Neural cell (in vitro differentiated cells): ENCODE data around the gene CTBP2. TPM values are rescaled to one million over a fixed set of nuclear protein-coding genes. Genes with fewer than 3 reads are reported as not detected.

ENCODE experiments used
- H2AFZ ChIP-seq: fragments of 200-600, 300-800 bp; sonication (generic), shearing (Covaris generic); 2 replicates; pipeline ENCODE4 v1.6.0; 2014; ENCODE audit warnings: low read depth, mild to moderate bottlenecking, antibody characterized with exemption, low read length, moderate library complexity
- H3F3A ChIP-seq: fragments of 200-600 bp; shearing (Covaris generic); 2 replicates; pipeline ENCODE4 v1.6.1; 2016; ENCODE audit warnings: mild to moderate bottlenecking, moderate library complexity, mixed read lengths, antibody characterized with exemption, low read length; ENCODE audit not compliant: insufficient read depth, poor library complexity, severe bottlenecking
- H3K27ac ChIP-seq: fragments of 200-600, 300-800 bp; sonication (generic), shearing (Covaris generic); 2 replicates; pipeline ENCODE4 v1.5.1; 2014; ENCODE audit warnings: mild to moderate bottlenecking, low read length, moderate library complexity
- H3K27me3 ChIP-seq: fragments of 300-800, 200-600 bp; sonication (generic), shearing (Covaris generic); 2 replicates; pipeline ENCODE4 v1.6.0; 2014; ENCODE audit warnings: mild to moderate bottlenecking, low read depth, low read length, moderate library complexity; ENCODE audit not compliant: insufficient read depth
- H3K36me3 ChIP-seq: fragments of 300-800, 200-600 bp; sonication (generic), shearing (Covaris generic); 2 replicates; pipeline ENCODE4 v1.5.1; 2014; ENCODE audit warnings: mild to moderate bottlenecking, antibody characterized with exemption, low read length, moderate library complexity; ENCODE audit not compliant: insufficient read depth
- H3K4me2 ChIP-seq: fragments of 300-800, 200-600 bp; sonication (generic), shearing (Covaris generic); 2 replicates; pipeline ENCODE4 v1.6.0; 2014; ENCODE audit warnings: mild to moderate bottlenecking, low read length
- H3K4me3 ChIP-seq: fragments of 300-800, 200-600 bp; sonication (generic), shearing (Covaris generic); 2 replicates; pipeline ENCODE4 v1.5.1; 2014; ENCODE audit warnings: mild to moderate bottlenecking, low read length, moderate library complexity
- H3K79me2 ChIP-seq: fragments of 200-600 bp; shearing (Covaris generic); replicated peaks from 2 replicates; pipeline ENCODE4 v1.6.0; 2014; ENCODE audit warnings: mild to moderate bottlenecking, low read length, moderate library complexity; ENCODE audit not compliant: insufficient read depth
- H3K9ac ChIP-seq: fragments of 300-800, 200-600 bp; sonication (generic), shearing (Covaris generic); 2 replicates; pipeline ENCODE4 v1.6.1; 2016; ENCODE audit warnings: mild to moderate bottlenecking, low read length, mixed read lengths
- H3K9me2 ChIP-seq: fragments of 200-600 bp; shearing (Covaris generic); 2 replicates; pipeline ENCODE4 v1.6.1; 2016; ENCODE audit warnings: mild to moderate bottlenecking, low read length, mixed read lengths; ENCODE audit not compliant: insufficient read depth
- H3K9me3 ChIP-seq: fragments of 200-600, 300-800 bp; sonication (generic), shearing (Covaris generic); 2 replicates; pipeline ENCODE4 v1.6.1; 2016; ENCODE audit warnings: mild to moderate bottlenecking, mixed run types, low read length, moderate library complexity, mixed read lengths
- H4K20me1 ChIP-seq: fragments of 200-600 bp; shearing (Covaris generic); 2 replicates; pipeline ENCODE4 v1.6.1; 2016; ENCODE audit warnings: mild to moderate bottlenecking, mixed run types; ENCODE audit not compliant: insufficient read depth
- EP300 ChIP-seq: fragments of 450-650 bp; conservative IDR thresholded peaks from 2 replicates; pipeline ENCODE4 v1.6.1; 2014; ENCODE audit warnings: antibody characterized with exemption, mild to moderate bottlenecking, moderate library complexity; ENCODE audit not compliant: poor library complexity, severe bottlenecking
- EZH2 ChIP-seq: fragments of 200-600, 300-800 bp; shearing (Covaris generic), sonication (generic); IDR thresholded peaks from 2 replicates; pipeline ENCODE4 v1.6.1; 2014; ENCODE audit warnings: antibody characterized with exemption, low read length, borderline replicate concordance, mild to moderate bottlenecking; ENCODE audit not compliant: insufficient read depth, poor library complexity, severe bottlenecking
- MXI1 ChIP-seq: fragments of 450-650 bp; conservative IDR thresholded peaks from 2 replicates; pipeline ENCODE4 v1.6.1; 2014; ENCODE audit warnings: antibody characterized with exemption, mild to moderate bottlenecking; ENCODE audit not compliant: poor library complexity, severe bottlenecking
- POLR2AphosphoS5 ChIP-seq: IDR thresholded peaks from 2 replicates; pipeline ENCODE4 v1.6.1; 2012
- RAD21 ChIP-seq: fragments of 450-650 bp; conservative IDR thresholded peaks from 2 replicates; pipeline ENCODE4 v1.6.1; 2014; ENCODE audit warnings: antibody characterized with exemption, mild to moderate bottlenecking, moderate library complexity
- SMC3 ChIP-seq: fragments of 450-650 bp; conservative IDR thresholded peaks from 2 replicates; pipeline ENCODE4 v1.6.1; 2014; ENCODE audit warnings: antibody characterized with exemption, mild to moderate bottlenecking, moderate library complexity; ENCODE audit not compliant: poor library complexity
- TAF1 ChIP-seq: IDR thresholded peaks from 2 replicates; pipeline ENCODE4 v1.6.1; 2012; ENCODE audit warnings: low read depth
- polyA plus RNA-seq: library from polyadenylated mRNA; depleted of rRNA; stranded (reverse); fragments of >200 nt; gene quantifications from 2 replicates; pipeline ENCODE4 v1.2.3, GENCODE V29; 2014
- TF ChIP-seq, protein P1 (sequence below): IDR thresholded peaks from 2 replicates; pipeline ENCODE4 v1.6.1; 2012; ENCODE audit warnings: borderline replicate concordance
- TF ChIP-seq, protein P2 (sequence below): fragments of 450-650 bp; IDR thresholded peaks from 2 replicates; pipeline ENCODE4 v1.5.1; 2014; ENCODE audit warnings: antibody characterized with exemption, mild to moderate bottlenecking, moderate library complexity; ENCODE audit not compliant: poor library complexity, severe bottlenecking

Gene CTBP2
- polyA plus RNA-seq, 1 donor from 2014 or later = 59.5 TPM

DNA sequence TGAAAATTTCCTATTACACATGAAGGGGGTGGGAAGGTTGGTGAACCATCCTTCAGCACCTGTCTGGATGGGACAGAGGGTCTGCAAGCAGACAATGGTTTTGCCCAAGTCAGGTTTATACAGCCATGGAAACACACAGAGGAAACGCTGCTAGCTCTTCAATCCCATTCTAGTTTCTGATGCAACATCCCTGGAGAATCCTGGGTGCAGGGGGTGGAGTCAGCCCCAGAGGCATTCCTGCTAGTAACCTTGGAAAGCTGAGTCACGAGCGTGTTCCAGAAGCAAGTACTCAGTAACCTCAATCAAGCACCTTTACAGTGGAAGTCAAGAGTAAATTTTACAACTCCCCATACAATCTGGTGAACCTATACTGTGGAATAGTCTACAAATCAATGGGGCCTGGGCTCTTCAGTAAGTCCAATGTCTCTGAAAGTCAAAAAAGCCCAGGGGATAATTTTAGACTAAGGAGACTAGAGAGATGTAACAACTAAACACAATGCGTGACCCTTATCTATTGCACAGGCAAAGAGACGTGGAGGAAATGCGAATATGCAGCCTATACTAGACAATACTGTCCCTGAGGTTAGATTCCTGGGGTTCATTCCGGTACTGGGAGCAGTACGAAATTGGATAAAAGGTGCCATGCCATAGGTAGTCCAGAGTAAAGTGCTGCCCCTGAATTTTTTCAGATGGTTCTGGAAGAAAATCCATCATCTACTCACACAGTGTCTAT is 123.1 kb downstream of the CTBP2 start:
- Histone ChIP-seq H3K36me3 (no peaks in the 10 kb centered on the region), H2AFZ (no peak overlapping the region), H3K4me3 (no peak overlapping the region), H3K9me3 (no peaks in the 10 kb centered on the region), H3K79me2 (peaks cover 16% of the 10 kb centered on the region), H3K27me3 (no peaks in the 10 kb centered on the region), H3K27ac (no peak overlapping the region), H3K9me2 (no peaks in the 10 kb centered on the region), H4K20me1 (no peaks in the 10 kb centered on the region), H3F3A (no peaks in the 10 kb centered on the region), H3K9ac (no peak overlapping the region), H3K4me2 (no peak overlapping the region)
- TF ChIP-seq EZH2 (no peak), SMC3 (no peak), POLR2AphosphoS5 (no peak)
- TF ChIP-seq, protein P1, sequence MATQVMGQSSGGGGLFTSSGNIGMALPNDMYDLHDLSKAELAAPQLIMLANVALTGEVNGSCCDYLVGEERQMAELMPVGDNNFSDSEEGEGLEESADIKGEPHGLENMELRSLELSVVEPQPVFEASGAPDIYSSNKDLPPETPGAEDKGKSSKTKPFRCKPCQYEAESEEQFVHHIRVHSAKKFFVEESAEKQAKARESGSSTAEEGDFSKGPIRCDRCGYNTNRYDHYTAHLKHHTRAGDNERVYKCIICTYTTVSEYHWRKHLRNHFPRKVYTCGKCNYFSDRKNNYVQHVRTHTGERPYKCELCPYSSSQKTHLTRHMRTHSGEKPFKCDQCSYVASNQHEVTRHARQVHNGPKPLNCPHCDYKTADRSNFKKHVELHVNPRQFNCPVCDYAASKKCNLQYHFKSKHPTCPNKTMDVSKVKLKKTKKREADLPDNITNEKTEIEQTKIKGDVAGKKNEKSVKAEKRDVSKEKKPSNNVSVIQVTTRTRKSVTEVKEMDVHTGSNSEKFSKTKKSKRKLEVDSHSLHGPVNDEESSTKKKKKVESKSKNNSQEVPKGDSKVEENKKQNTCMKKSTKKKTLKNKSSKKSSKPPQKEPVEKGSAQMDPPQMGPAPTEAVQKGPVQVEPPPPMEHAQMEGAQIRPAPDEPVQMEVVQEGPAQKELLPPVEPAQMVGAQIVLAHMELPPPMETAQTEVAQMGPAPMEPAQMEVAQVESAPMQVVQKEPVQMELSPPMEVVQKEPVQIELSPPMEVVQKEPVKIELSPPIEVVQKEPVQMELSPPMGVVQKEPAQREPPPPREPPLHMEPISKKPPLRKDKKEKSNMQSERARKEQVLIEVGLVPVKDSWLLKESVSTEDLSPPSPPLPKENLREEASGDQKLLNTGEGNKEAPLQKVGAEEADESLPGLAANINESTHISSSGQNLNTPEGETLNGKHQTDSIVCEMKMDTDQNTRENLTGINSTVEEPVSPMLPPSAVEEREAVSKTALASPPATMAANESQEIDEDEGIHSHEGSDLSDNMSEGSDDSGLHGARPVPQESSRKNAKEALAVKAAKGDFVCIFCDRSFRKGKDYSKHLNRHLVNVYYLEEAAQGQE = no peak

DNA sequence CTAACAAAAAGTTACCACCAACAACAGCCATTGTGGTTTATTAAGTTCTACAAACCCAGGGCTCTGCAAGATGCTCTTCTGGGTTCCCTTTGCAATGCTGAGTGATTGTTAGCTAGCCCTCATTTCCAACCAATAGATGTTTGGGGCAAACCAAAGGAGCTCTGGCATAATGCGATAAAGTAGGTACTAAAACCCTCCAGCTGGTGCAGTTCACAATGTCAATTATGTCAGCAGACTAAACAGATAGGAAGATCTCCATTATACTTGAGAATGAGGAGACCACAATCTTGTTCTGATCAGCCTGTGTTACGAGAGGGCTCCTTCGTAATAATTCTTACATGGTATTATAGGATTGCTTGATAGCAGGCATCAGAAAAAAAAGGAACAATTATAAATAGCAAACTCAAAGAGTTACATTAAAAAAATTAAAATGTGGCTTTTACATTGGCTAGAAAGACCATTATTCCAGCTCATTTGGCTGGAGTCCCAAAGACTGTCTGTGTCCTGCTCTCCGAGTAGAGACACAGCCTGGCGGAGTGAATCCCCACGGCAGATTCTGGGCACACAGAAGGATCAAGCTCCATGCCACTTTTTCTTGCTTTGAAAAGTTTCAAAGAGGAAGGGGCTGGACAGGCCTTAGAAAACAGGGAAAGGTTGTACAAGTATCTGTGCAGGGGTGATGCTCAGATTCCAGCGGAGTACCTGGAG is 124.6 kb downstream of the CTBP2 start:
- no peaks in the 10 kb centered on the region for H3F3A ChIP-seq
- H3K9me2 ChIP-seq = no peaks in the 10 kb centered on the region
- H4K20me1 ChIP-seq = no peaks in the 10 kb centered on the region
- H2AFZ ChIP-seq = no peak overlapping the region
- H3K27me3 ChIP-seq = no peaks in the 10 kb centered on the region
- TF ChIP-seq, protein P2, sequence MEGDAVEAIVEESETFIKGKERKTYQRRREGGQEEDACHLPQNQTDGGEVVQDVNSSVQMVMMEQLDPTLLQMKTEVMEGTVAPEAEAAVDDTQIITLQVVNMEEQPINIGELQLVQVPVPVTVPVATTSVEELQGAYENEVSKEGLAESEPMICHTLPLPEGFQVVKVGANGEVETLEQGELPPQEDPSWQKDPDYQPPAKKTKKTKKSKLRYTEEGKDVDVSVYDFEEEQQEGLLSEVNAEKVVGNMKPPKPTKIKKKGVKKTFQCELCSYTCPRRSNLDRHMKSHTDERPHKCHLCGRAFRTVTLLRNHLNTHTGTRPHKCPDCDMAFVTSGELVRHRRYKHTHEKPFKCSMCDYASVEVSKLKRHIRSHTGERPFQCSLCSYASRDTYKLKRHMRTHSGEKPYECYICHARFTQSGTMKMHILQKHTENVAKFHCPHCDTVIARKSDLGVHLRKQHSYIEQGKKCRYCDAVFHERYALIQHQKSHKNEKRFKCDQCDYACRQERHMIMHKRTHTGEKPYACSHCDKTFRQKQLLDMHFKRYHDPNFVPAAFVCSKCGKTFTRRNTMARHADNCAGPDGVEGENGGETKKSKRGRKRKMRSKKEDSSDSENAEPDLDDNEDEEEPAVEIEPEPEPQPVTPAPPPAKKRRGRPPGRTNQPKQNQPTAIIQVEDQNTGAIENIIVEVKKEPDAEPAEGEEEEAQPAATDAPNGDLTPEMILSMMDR = no peak
- TF ChIP-seq SMC3 = no peak
- TF ChIP-seq EP300 = no peak
- TF ChIP-seq MXI1 = no peak
- no peak for TF ChIP-seq TAF1
- no peak for TF ChIP-seq POLR2AphosphoS5
- TF ChIP-seq, protein P1 = no peak
- no peak for TF ChIP-seq EZH2
- TF ChIP-seq RAD21 = no peak
- H3K79me2 ChIP-seq = peaks cover 17% of the 10 kb centered on the region
- H3K27ac ChIP-seq = no peak overlapping the region
- no peaks in the 10 kb centered on the region for H3K36me3 ChIP-seq
- H3K4me3 ChIP-seq = no peak overlapping the region
- H3K9ac ChIP-seq = no peak overlapping the region
- no peaks in the 10 kb centered on the region for H3K9me3 ChIP-seq
- H3K4me2 ChIP-seq = no peak overlapping the region
